ENCODE data around the gene PPP1R3G. TPM values are rescaled to one million over a fixed set of nuclear protein-coding genes. Genes with fewer than 3 reads are reported as not detected.
A peak's percentile ranks its signal among the peaks of the same experiment; 100 is the strongest.

PPP1R3G gene
- total RNA-seq, 8 experiments from 2014 or later, result 0.17 to 4.5 (median 0.99) TPM

DNA sequence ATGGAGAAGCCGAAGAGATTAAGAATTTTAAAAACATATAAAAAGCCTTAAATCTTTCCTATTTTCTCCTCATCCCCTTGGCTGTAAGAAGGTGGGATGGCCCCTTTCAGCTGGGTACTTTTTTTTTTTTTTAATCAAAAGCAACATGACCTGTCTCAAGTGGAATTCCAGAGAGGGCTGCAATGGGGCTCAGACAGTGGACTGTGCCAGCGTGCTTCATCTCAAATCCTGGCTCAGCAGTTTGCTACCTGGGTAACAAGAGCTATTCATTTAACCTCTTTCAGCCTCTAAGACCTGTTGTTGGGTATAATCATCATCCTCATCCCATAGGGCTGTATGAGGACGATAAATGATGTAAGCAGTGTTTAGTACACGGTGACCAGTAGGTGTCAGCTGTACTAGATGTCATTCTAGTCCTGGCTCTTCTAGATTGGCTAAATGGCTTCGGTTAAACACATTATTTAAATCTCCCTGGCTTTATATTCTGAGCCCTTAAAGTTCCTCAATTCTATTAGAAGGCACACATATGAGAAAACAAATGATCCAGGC lies 6.9 kb upstream of the PPP1R3G start:
- ATAC-seq (replicated peaks in 6 of 8), result peak in 5 of 8 experiments; percentile 5 to 82 (median 29)
- 33 to 100% (median 73%) methylated on average over 1 to 4 of the region's 5 CpGs for WGBS, 10 experiments
- no peaks in the 10 kb centered on the region for H3K4me1 ChIP-seq (replicated peaks in 1 of 2)
- H3K4me3 ChIP-seq, result no peak overlapping the region
- no peak overlapping the region for H3K27ac ChIP-seq
- in situ Hi-C loops (cut with MboI; ENCODE audit: low pct_unique_long_range_greater_than_20kb in 2 of 9, low sequenced_read_pairs in 9 of 9, unreplicated experiment in 9 of 9), result no loop called here

DNA sequence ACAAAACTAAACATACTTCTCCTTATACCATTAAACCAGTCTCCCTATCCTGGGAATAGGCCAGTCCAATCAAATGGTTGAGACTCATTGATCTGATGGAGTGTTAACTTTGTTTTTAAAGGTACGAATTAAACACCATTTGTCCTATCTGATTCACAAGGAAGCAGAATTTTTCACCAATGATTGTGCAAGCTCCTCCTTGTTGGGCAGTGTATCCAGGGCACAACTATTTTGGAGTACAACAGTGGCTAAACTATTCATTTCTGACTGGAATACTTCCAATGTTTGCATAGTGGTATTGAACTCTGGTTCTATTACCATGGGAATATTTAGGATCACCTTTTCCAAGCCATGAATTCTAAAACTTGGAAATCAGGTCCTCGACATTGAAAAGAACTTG lies 5.4 kb upstream of the PPP1R3G start:
- WGBS, 10 experiments, result 65 to 100% (median 82%) methylated on average over 1 to 2 of the region's 2 CpGs; no CpG with 5 or more reads in 1 of the 10 experiments
- H3K4me1 ChIP-seq (replicated peaks in 1 of 2), result no peaks in the 10 kb centered on the region
- no peak overlapping the region for H3K4me3 ChIP-seq
- in situ Hi-C loops (cut with MboI; ENCODE audit: low pct_unique_long_range_greater_than_20kb in 2 of 9, low sequenced_read_pairs in 9 of 9, unreplicated experiment in 9 of 9), result no loop called here
- no peak for ATAC-seq (replicated peaks in 6 of 8)
- H3K27ac ChIP-seq, result no peak overlapping the region

DNA sequence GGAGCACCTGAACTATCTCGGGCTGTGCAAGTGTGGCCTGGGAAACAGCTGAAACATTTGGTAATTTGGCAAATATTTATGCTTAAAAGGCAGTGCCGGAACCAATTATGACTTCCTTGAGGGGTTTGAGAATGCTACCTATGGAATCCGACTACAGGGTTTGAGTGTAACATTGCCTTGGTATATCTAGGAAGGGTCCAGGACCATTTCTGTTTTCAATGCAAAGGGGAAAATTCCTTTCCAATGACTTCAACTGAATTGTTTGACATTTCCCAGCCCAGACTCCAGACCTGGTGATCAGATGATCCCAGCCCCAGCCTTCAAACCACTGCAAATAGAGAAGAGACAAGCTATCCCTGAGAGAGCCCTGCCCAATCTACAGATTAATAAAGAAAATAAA lies 4.6 kb upstream of the PPP1R3G start:
- ATAC-seq (replicated peaks in 6 of 8), result no peak
- WGBS, 10 experiments, result 46 to 100% (median 78%) methylated on average over 1 to 3 of the region's 3 CpGs; no CpG with 5 or more reads in 3 of the 10 experiments
- Histone ChIP-seq H3K4me1 (replicated peaks in 1 of 2) (no peaks in the 10 kb centered on the region), H3K27ac (no peak overlapping the region), H3K4me3 (no peak overlapping the region)
- in situ Hi-C loops (cut with MboI; ENCODE audit: low pct_unique_long_range_greater_than_20kb in 2 of 9, low sequenced_read_pairs in 9 of 9, unreplicated experiment in 9 of 9), result no loop called here

DNA sequence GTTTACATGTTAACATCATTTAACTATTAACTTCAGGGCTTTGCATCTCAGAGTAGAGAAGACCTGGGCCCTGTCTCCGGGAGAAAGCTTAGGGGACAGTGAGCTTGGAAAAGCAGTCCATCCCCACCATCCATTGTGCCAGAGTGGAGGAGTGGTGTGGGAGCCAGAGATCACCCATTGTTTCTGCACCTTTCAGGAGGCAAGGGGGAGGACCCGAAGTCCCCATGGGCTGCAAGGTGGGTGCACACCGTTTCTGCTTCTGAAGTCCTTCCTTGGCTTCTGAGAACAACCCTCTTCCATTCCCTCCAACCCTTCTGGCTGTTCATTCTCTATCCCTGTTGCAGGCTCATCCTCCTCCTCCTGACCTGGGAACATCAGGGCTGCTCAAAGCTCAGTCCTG lies 4.0 kb upstream of the PPP1R3G start:
- 67 to 100% (median 85%) methylated on average over 1 to 3 of the region's 3 CpGs; no CpG with 5 or more reads in 1 of the 10 experiments for WGBS, 10 experiments
- no peak overlapping the region for H3K27ac ChIP-seq
- ATAC-seq (replicated peaks in 6 of 8), result no peak
- H3K4me3 ChIP-seq, result no peak overlapping the region
- in situ Hi-C loops (cut with MboI; ENCODE audit: low pct_unique_long_range_greater_than_20kb in 2 of 9, low sequenced_read_pairs in 9 of 9, unreplicated experiment in 9 of 9), result no loop called here
- no peaks in the 10 kb centered on the region for H3K4me1 ChIP-seq (replicated peaks in 1 of 2)

DNA sequence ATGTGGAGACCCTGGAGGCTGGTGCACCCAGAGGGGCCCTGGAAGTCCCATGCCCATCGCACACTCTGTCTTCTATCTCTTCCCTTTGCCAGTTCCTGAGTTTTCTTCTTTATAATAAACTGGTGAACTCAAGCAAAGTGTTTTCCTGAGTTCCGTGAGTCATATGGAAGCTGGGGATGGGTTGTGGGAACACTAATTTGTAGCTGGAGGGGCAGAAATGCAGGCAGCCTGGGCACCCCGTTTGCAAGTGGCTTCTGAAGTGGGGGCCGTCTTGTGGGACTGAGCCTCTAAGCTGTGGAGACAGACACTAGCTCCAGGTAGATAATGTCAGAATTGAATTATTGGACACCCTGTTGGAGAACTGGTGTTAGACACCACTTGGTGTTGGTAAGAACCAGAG lies 3.2 kb upstream of the PPP1R3G start:
- Histone ChIP-seq H3K27ac (no peak overlapping the region), H3K4me3 (no peak overlapping the region), H3K4me1 (replicated peaks in 1 of 2) (no peaks in the 10 kb centered on the region)
- in situ Hi-C loops (cut with MboI; ENCODE audit: low pct_unique_long_range_greater_than_20kb in 2 of 9, low sequenced_read_pairs in 9 of 9, unreplicated experiment in 9 of 9), result no loop called here
- no peak for ATAC-seq (replicated peaks in 6 of 8)
- 64 to 85% (median 72%) methylated on average over 2 to 3 of the region's 4 CpGs; no CpG with 5 or more reads in 7 of the 10 experiments for WGBS, 10 experiments

DNA sequence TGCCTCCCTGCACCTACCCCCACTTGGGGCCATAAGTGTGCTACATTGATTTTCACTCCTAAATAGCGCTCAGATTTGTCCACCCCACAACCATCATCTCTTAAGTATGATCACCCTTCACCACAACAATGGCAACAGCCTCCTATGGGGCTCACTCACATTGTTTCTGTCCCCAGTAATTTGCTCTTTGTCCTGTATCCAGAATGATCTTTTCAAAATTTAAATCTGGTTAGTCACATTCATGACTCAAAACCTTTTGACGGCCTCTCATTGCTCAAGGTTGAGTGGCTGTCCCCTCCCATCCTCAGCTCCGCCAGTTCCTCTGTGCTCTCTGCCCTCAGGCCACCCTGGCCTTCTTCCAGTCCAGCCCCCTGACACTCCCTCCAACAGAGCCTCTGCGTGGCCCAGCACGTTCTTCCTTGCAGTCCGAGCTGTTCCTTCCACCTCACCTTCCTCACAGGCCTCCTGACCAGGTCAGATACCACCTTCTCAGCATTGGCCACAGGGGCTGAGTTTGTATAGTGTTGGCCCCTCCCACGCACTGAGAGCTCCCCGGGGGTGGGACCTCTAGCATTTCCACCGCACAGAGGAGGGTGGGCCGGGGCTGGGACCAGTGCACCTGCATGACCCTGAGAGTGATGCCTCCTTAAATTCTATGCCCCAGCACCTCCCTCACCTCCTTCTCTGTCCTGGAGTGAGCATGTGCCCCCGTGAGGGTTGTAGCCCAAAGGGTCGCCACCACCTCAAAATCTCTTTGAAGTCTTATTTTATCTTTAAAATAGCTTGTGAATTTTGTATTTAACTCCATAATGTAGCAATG lies 2.4 kb upstream of the PPP1R3G start:
- Histone ChIP-seq H3K27ac (no peak overlapping the region), H3K4me1 (replicated peaks in 1 of 2) (no peaks in the 10 kb centered on the region), H3K4me3 (no peak overlapping the region)
- in situ Hi-C loops (cut with MboI; ENCODE audit: low pct_unique_long_range_greater_than_20kb in 2 of 9, low sequenced_read_pairs in 9 of 9, unreplicated experiment in 9 of 9), result no loop called here
- WGBS, 10 experiments, result 7 to 100% (median 80%) methylated on average over 1 to 9 of the region's 12 CpGs
- ATAC-seq (replicated peaks in 6 of 8), result peak in 6 of 8 experiments; percentile 26 to 66 (median 41)

DNA sequence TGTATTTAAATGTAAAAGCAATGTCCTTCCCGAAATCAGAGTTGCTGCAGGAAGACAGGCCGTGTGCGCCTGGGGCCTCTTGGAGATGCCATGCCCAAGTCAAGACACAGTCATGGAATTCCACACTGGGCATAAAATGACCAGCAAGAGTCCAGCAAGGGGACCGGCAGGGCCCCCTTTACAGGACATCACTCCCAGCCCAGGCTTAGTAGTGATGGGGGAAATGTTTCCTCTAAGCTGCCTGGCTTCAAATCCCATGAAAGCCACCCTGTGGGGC lies 1.9 kb upstream of the PPP1R3G start:
- in situ Hi-C loops (cut with MboI; ENCODE audit: low pct_unique_long_range_greater_than_20kb in 2 of 9, low sequenced_read_pairs in 9 of 9, unreplicated experiment in 9 of 9), result no loop called here
- ATAC-seq (replicated peaks in 6 of 8), result no peak
- H3K4me1 ChIP-seq (replicated peaks in 1 of 2), result no peaks in the 10 kb centered on the region
- H3K27ac ChIP-seq, result no peak overlapping the region
- WGBS, 10 experiments, result 0 to 100% (median 39%) methylated on average over 1 to 4 of the region's 4 CpGs; no CpG with 5 or more reads in 4 of the 10 experiments
- H3K4me3 ChIP-seq, result no peak overlapping the region

DNA sequence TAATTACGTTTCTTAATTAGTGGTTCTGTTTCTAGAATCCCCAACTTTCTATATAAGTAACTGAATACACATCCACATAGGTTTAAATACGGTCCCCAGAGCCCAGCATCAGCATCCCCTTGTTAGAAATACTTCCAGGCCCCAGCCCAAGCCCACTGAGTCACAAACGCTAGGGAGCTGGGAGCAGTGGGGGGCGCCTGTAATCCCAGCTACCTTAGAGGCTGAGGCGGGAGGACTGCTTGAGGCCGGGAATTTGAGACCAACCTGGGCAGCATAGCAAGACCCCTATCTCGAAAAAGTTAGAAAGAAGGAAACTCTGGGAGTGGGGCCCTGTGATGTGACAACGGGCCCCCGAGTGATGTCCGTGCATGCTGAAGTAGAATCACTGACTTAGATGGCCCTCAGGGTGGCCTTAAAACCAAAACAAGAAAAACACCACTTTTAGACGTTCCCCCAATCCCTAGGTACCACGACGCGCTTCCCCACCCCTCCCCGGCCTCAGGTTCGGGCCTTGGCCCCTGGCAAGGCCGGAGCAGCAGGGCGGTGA lies 1.3 kb upstream of the PPP1R3G start:
- no peak for ATAC-seq (replicated peaks in 6 of 8)
- no peak overlapping the region for H3K27ac ChIP-seq
- WGBS, 10 experiments, result 68 to 100% (median 83%) methylated on average over 1 to 11 of the region's 18 CpGs; no CpG with 5 or more reads in 4 of the 10 experiments
- in situ Hi-C loops (cut with MboI; ENCODE audit: low pct_unique_long_range_greater_than_20kb in 2 of 9, low sequenced_read_pairs in 9 of 9, unreplicated experiment in 9 of 9), result no loop called here
- no peaks in the 10 kb centered on the region for H3K4me1 ChIP-seq (replicated peaks in 1 of 2)
- H3K4me3 ChIP-seq, result peak overlapping the region; percentile 25 to 38 (median 35)

DNA sequence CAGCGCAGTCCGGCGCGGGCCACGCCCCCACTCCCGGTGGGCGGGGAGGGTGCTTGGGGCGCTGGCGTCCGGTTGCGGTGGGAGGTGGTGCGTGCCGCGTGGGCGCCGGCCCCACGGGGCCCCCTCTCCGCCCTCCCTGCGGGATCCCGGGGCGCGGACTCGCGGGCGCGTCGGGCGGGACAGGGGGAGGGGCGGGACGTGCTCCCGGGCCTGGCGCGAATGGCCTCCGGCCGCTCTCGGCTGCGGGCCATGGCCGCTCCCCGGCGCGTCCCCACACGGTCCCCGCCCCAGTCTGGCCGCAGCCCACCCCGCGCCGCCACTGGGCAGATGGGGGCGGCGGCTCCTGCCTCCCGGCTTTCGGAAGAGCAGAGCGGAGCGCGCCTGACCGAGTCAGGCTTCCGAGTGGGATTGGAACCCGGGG lies 771 bp upstream of the PPP1R3G start:
- Histone ChIP-seq H3K4me3 (peak overlapping the region; percentile 25 to 38 (median 35)), H3K4me1 (replicated peaks in 1 of 2) (no peaks in the 10 kb centered on the region), H3K27ac (no peak overlapping the region)
- no CpG with 5 or more reads among the region's 57 CpGs for WGBS, 10 experiments
- peak; percentile 32 to 57 (median 54) for ATAC-seq (replicated peaks in 6 of 8)
- in situ Hi-C loops (cut with MboI; ENCODE audit: low pct_unique_long_range_greater_than_20kb in 2 of 9, low sequenced_read_pairs in 9 of 9, unreplicated experiment in 9 of 9), result no loop called here

DNA sequence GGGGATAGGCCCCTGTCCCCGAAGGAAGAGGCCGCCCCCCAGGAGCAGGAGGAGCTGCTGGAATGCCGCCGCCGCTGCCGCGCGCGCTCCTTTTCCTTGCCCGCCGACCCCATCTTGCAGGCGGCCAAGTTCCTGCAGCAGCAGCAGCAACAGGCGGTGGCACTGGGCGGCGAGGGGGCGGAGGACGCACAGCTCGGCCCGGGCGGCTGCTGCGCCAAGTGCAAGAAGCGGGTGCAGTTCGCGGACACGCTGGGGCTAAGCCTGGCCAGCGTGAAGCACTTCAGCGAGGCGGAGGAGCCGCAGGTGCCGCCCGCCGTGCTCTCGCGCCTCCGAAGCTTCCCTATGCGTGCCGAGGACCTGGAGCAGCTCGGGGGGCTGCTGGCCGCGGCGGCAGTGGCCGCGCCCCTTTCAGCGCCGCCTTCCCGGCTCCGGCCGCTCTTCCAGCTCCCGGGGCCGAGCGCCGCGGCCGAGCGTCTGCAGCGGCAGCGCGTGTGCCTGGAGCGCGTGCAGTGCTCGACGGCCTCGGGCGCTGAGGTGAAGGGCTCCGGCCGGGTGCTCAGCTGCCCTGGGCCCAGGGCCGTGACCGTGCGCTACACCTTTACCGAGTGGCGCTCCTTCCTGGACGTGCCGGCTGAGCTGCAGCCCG lies 630 bp downstream of the PPP1R3G start:
- no peak overlapping the region for H3K27ac ChIP-seq
- no peaks in the 10 kb centered on the region for H3K4me1 ChIP-seq (replicated peaks in 1 of 2)
- peak; percentile 10 to 72 (median 61) for ATAC-seq (replicated peaks in 6 of 8)
- peak overlapping the region; percentile 25 to 38 (median 35) for H3K4me3 ChIP-seq
- 0% methylated on average over 5 to 6 of the region's 74 CpGs; no CpG with 5 or more reads in 8 of the 10 experiments for WGBS, 10 experiments
- in situ Hi-C loops (cut with MboI; ENCODE audit: low pct_unique_long_range_greater_than_20kb in 2 of 9, low sequenced_read_pairs in 9 of 9, unreplicated experiment in 9 of 9), result no loop called here

DNA sequence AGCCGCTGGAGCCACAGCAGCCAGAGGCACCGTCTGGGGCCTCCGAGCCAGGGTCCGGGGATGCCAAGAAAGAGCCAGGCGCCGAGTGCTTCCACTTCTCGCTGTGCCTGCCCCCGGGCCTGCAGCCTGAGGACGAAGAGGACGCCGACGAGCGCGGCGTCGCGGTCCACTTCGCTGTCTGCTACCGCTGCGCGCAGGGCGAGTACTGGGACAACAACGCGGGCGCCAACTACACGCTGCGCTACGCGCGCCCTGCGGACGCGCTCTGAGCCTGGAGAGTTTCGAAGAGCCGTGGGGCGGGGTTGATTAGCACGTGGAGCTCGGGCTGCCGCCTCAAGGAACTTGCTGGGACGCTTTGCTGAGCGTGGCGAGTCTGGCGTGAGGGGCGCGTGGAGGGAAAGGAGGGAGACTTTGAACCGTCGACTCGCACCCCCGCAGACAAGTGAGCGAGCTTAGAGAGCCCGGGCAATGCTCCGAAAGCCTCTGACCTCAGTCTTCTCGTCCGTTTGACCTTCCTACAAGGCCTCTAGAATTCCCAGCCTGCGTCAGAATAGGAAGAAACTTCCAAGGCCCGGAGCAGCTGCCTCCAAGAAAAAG lies 1.3 kb downstream of the PPP1R3G start:
- WGBS, 10 experiments, result 25 to 100% (median 85%) methylated on average over 1 to 5 of the region's 56 CpGs; no CpG with 5 or more reads in 3 of the 10 experiments
- no peak for ATAC-seq (replicated peaks in 6 of 8)
- H3K27ac ChIP-seq, result no peak overlapping the region
- no peaks in the 10 kb centered on the region for H3K4me1 ChIP-seq (replicated peaks in 1 of 2)
- peak overlapping the region in 3 of 5 donors; percentile 35 to 38 (median 38) for H3K4me3 ChIP-seq
- in situ Hi-C loops (cut with MboI; ENCODE audit: low pct_unique_long_range_greater_than_20kb in 2 of 9, low sequenced_read_pairs in 9 of 9, unreplicated experiment in 9 of 9), result no loop called here

DNA sequence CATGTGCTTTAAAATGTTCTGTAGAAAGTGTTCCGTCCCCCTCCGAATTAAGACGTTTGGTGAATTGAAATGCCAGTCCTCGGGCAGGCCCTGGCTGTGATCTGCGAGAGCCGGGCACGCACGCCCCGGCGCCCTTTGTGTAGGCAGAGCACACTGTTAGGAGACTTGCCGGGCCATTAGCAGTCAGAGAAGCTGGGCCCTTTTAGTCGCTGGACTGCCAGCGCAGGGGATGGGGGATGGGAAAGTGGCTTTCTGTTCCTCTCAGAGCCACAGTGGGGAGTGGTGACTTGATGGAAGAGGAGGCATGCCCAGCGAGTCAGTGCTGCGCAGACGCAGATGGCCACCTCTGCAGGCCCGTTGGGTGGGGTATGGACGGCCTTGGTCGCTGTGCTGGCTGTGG lies 2.2 kb downstream of the PPP1R3G start:
- in situ Hi-C loops (cut with MboI; ENCODE audit: low pct_unique_long_range_greater_than_20kb in 2 of 9, low sequenced_read_pairs in 9 of 9, unreplicated experiment in 9 of 9), result no loop called here

DNA sequence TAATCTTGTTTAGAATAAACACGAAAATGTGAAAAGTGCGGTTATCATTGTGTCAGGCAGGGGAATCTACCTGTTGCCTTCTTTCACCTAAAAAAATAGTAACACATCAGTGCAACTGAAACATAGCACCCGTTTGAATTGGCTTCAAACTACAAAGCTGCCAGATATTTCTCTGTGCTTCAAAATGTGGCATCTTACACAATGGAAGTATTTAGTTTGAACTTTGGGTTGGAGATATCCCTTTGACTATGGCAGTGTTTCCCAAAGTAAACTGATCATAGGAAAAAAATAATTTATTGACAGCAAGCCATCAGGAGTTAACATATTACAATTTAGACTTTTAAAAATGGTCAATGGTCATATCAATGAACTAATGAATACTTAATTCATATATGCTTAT lies 3.6 kb downstream of the PPP1R3G start:
- H3K4me1 ChIP-seq (replicated peaks in 1 of 2), result no peaks in the 10 kb centered on the region
- WGBS, 10 experiments, result 68 to 100% (median 86%) methylated on average over 1 to 3 of the region's 3 CpGs; no CpG with 5 or more reads in 1 of the 10 experiments
- ATAC-seq (replicated peaks in 6 of 8), result no peak
- H3K4me3 ChIP-seq, result no peak overlapping the region
- H3K27ac ChIP-seq, result no peak overlapping the region
- in situ Hi-C loops (cut with MboI; ENCODE audit: low pct_unique_long_range_greater_than_20kb in 2 of 9, low sequenced_read_pairs in 9 of 9, unreplicated experiment in 9 of 9), result no loop called here

More for the DNA sequence above, 2.2 kb downstream of the PPP1R3G start:
- H3K27ac ChIP-seq, result no peak overlapping the region
- WGBS, 10 experiments, result 47 to 96% (median 74%) methylated on average over 2 to 18 of the region's 19 CpGs; no CpG with 5 or more reads in 4 of the 10 experiments
- H3K4me3 ChIP-seq, result no peak overlapping the region
- ATAC-seq (replicated peaks in 6 of 8), result no peak
- H3K4me1 ChIP-seq (replicated peaks in 1 of 2), result no peaks in the 10 kb centered on the region

All from motor neuron (in vitro differentiated cells).